Gastroesophageal sphincter (tissue), 3 donors: ENCODE measurements around the gene TEX11.

Experiments
- POLR2A ChIP-seq, 2 donors: fragments of 450-650 bp; IDR thresholded peaks; one replicate each; pipeline ENCODE4 v1.6.1; 2017; ENCODE audit warnings: antibody characterized with exemption in 2 of 2, mild to moderate bottlenecking in 2 of 2, moderate library complexity in 1 of 2
- POLR2AphosphoS5 ChIP-seq: sonication (generic); formaldehyde crosslinking; IDR thresholded peaks from one replicate; pipeline ENCODE4 v1.6.1; 2017; ENCODE audit warnings: antibody characterized with exemption
- TF ChIP-seq, protein P1 (sequence below), 4 experiments: fragments of 200-600 bp in 2 of 4; fragments of 450-650 bp in 2 of 4; sonication (generic) in 1 of 4; IDR thresholded peaks; one replicate each; pipeline ENCODE4 v1.5.1; 2017 to 2019; ENCODE audit warnings: antibody characterized with exemption in 4 of 4, mild to moderate bottlenecking in 2 of 4, moderate library complexity in 2 of 4

DNA sequence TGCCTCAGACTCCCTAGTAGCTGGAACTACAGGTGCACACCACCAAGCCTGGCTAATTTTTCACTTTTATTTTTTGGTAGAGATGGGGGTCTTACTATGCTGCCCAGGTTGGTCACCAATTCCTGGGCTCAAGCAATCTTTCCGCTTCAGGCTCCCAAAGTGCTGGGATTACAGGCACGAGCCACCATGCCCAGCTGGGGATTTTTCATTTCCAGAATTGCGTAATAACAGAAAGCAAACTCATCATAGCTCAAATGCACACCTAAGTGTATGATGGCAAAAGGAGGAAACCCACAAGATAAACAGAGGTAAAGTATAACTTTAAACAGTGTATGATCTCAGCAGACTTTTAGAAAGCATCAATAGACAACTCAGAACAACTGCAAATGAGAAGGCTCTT, 56.2 kb downstream of the TEX11 start:
- no peak for TF ChIP-seq POLR2AphosphoS5
- TF ChIP-seq POLR2A (IDR thresholded peaks at IDR 0.05): no peak
- TF ChIP-seq, protein P1, sequence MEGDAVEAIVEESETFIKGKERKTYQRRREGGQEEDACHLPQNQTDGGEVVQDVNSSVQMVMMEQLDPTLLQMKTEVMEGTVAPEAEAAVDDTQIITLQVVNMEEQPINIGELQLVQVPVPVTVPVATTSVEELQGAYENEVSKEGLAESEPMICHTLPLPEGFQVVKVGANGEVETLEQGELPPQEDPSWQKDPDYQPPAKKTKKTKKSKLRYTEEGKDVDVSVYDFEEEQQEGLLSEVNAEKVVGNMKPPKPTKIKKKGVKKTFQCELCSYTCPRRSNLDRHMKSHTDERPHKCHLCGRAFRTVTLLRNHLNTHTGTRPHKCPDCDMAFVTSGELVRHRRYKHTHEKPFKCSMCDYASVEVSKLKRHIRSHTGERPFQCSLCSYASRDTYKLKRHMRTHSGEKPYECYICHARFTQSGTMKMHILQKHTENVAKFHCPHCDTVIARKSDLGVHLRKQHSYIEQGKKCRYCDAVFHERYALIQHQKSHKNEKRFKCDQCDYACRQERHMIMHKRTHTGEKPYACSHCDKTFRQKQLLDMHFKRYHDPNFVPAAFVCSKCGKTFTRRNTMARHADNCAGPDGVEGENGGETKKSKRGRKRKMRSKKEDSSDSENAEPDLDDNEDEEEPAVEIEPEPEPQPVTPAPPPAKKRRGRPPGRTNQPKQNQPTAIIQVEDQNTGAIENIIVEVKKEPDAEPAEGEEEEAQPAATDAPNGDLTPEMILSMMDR (IDR thresholded peaks at IDR 0.05): no peak
